HepG2 (cell line): ENCODE measurements around the gene HTRA2. TPM values are rescaled to one million over a fixed set of nuclear protein-coding genes. Genes with fewer than 3 reads are reported as not detected.

Experiments used
- ATAC-seq: fragments of 200-7000 bp; cut with Tn5 transposase; 3 replicates; pipeline ENCODE4 v1.9.1; 2020; ENCODE audit warnings: mild to moderate bottlenecking, moderate library complexity
- BruUV-seq: library from RNA; stranded (reverse); fragments of 400-500 nt; replicated peaks from 2 replicates; lab custom pipeline; 2021; lab: Mats Ljungman, UMichigan
- CTCF ChIA-PET: fragments of 300-600 bp; formaldehyde crosslinking; extraction: SDS; loops from one replicate; lab custom pipeline; 2021; ENCODE audit warnings: low total read pairs, inconsistent platforms, low intra/inter-chr PET ratio; lab: Yijun Ruan, JAX
- POLR2A ChIA-PET: fragments of 350-600 bp; sonication (Branson Sonifier 250); formaldehyde crosslinking; loops from one replicate; lab custom pipeline; 2020; ENCODE audit warnings: antibody characterized with exemption, inconsistent platforms; lab: Yijun Ruan, JAX
- DNase-seq: peaks from one replicate; pipeline ENCODE4 v3.0.0-alpha.2; 2015; ENCODE audit warnings: low spot score
- FAIRE-seq: peaks from 3 replicates; lab custom pipeline; 2011; peaks lifted over from hg19 to GRCh38; lab: Jason Lieb, UNC
- H2AFZ ChIP-seq: one replicate; pipeline ENCODE4 v1.6.1; 2011; ENCODE audit warnings: low read length, inconsistent platforms
- H3K27ac ChIP-seq: fragments of 300-600 bp; 3 replicates; pipeline ENCODE4 v1.8.0; 2011; ENCODE audit warnings: mixed run types, mild to moderate bottlenecking, mixed read lengths, low read length, inconsistent platforms; ENCODE audit not compliant: insufficient read depth; ENCODE audit errors: extremely low read length
- H3K27me3 ChIP-seq, 2 experiments: fragments of 200-600 bp in 1 of 2; 2 replicates in 1 of 2; 3 replicates in 1 of 2; pipeline versions ENCODE4 v1.6.0 to v1.8.0; 2011; ENCODE audit warnings: low read length in 2 of 2, mild to moderate bottlenecking in 2 of 2, moderate library complexity in 2 of 2, inconsistent platforms in 1 of 2; ENCODE audit not compliant: insufficient read depth in 2 of 2, control insufficient read depth in 1 of 2
- H3K36me3 ChIP-seq, 2 experiments: fragments of 200-600 bp in 1 of 2; replicated peaks in 1 of 2; 2 replicates in 1 of 2; 3 replicates in 1 of 2; pipeline versions ENCODE4 v1.5.1 to v1.8.0; 2011; ENCODE audit warnings: low read length in 2 of 2, inconsistent platforms in 1 of 2; ENCODE audit not compliant: insufficient read depth in 2 of 2, control insufficient read depth in 1 of 2
- H3K4me1 ChIP-seq: 2 replicates; pipeline ENCODE4 v1.5.1; 2012; ENCODE audit warnings: low read length, inconsistent platforms; ENCODE audit not compliant: insufficient read depth
- H3K4me2 ChIP-seq: 2 replicates; pipeline ENCODE4 v1.6.0; 2011; ENCODE audit warnings: low read depth, low read length, inconsistent platforms
- H3K4me3 ChIP-seq, 3 experiments: fragments of 200-600 bp in 1 of 3; sonication (generic), shearing (Covaris generic) in 1 of 3; replicated peaks in 1 of 3; 2 replicates each; pipeline ENCODE4 v1.5.1; 2011 to 2016; ENCODE audit warnings: low read length in 3 of 3, inconsistent platforms in 2 of 3, low read depth in 2 of 3, mild to moderate bottlenecking in 2 of 3, control low read depth in 1 of 3, mixed read lengths in 1 of 3; ENCODE audit not compliant: insufficient read depth in 1 of 3
- H3K79me2 ChIP-seq: one replicate; pipeline ENCODE4 v1.6.1; 2011; ENCODE audit warnings: low read length, inconsistent platforms; ENCODE audit not compliant: insufficient read depth
- H3K9ac ChIP-seq: 2 replicates; pipeline ENCODE4 v1.6.0; 2011; ENCODE audit warnings: mild to moderate bottlenecking, low read depth, low read length, inconsistent platforms; ENCODE audit not compliant: insufficient read depth
- H3K9me3 ChIP-seq: 2 replicates; pipeline ENCODE4 v1.5.1; 2012; ENCODE audit warnings: mild to moderate bottlenecking, low read length
- H4K20me1 ChIP-seq: 2 replicates; pipeline ENCODE4 v1.6.0; 2011; ENCODE audit warnings: inconsistent platforms, mild to moderate bottlenecking, low read length, moderate library complexity; ENCODE audit not compliant: insufficient read depth
- CREB3 ChIP-seq: sonication (generic); formaldehyde crosslinking; IDR thresholded peaks from 2 replicates; pipeline ENCODE4 v1.5.0; 2020; ENCODE audit warnings: missing genetic modification reagents
- GLI4 ChIP-seq: sonication (generic); formaldehyde crosslinking; IDR thresholded peaks from 2 replicates; pipeline ENCODE4 v1.5.1; 2020; ENCODE audit warnings: missing genetic modification reagents, mild to moderate bottlenecking, moderate library complexity, borderline replicate concordance
- HOXD1 ChIP-seq: sonication (generic); formaldehyde crosslinking; IDR thresholded peaks from 2 replicates; pipeline ENCODE4 v1.5.0; 2020; ENCODE audit warnings: missing genetic modification reagents
- KDM3A ChIP-seq: IDR thresholded peaks from 2 replicates; pipeline ENCODE4 v1.6.1; 2018; ENCODE audit warnings: low read depth, missing compliant biosample characterization
- MTERF4 ChIP-seq: sonication (generic); formaldehyde crosslinking; IDR thresholded peaks from 2 replicates; pipeline ENCODE4 v1.8.0; 2023; ENCODE audit warnings: mild to moderate bottlenecking, missing genetic modification reagents
- RFXANK ChIP-seq: IDR thresholded peaks from 2 replicates; pipeline ENCODE4 v1.6.1; 2016
- SP2 ChIP-seq: sonication (generic); formaldehyde crosslinking; IDR thresholded peaks from 2 replicates; pipeline ENCODE4 v1.5.1; 2020; ENCODE audit warnings: mild to moderate bottlenecking, missing genetic modification reagents
- ZBTB7B ChIP-seq: sonication (generic); formaldehyde crosslinking; IDR thresholded peaks from 2 replicates; pipeline ENCODE4 v1.4.0; 2020; ENCODE audit warnings: missing genetic modification reagents
- ZNF337 ChIP-seq: sonication (generic); formaldehyde crosslinking; IDR thresholded peaks from 2 replicates; pipeline ENCODE4 v1.5.1; 2020; ENCODE audit warnings: missing genetic modification reagents, low read depth, mild to moderate bottlenecking, borderline replicate concordance
- WGBS: methylation state at CpG from one replicate; pipeline ENCODE4 v1.1.6; 2017; ENCODE audit warnings: low lambda C conversion rate; 5-methylcytosine and 5-hydroxymethylcytosine counted together
- in situ Hi-C: cut with HindIII; loops from 2 replicates; pipeline ENCODE4 v1.10.0; 2017; ENCODE audit warnings: low pct_unique_long_range_greater_than_20kb; ENCODE audit not compliant: extremely low pct_ligation_motif_present
- intact Hi-C: fragments of 100-400 bp; cut with micrococcal nuclease; formaldehyde crosslinking; loops from one replicate; pipeline ENCODE4 v1.10.0; 2022; ENCODE audit not compliant: unreplicated experiment
- polyA plus RNA-seq, 8 experiments: library from polyadenylated mRNA; depleted of rRNA in 3 of 8; stranded (reverse) in 7 of 8; unstranded in 1 of 8; fragments of >200 nt; fragmentation: Illumina TruSeq in 4 of 8; extraction: Trizol in 4 of 8; gene quantifications; 2 replicates each; pipeline versions ENCODE4 v1.2.1 to v1.2.3, GENCODE V29; 2011 to 2016; ENCODE audit warnings: low read depth in 4 of 8, missing spikeins in 1 of 8, mixed read lengths in 1 of 8; ENCODE audit not compliant: insufficient read depth in 1 of 8
- total RNA-seq, 5 experiments: library from RNA; depleted of rRNA; stranded (reverse); fragments of >200 nt; fragmentation: Illumina TruSeq; extraction: Trizol; gene quantifications; 2 replicates each; pipeline ENCODE4 v1.2.3, GENCODE V29; 2016; ENCODE audit warnings: low read depth in 1 of 5

The HTRA2 gene
- total and polyA plus RNA-seq, 2 of the 13 experiments (the other 11 are each of a cell fraction or from before 2014, with no cell fraction given) = 47.7 to 50.3 TPM

GRCh38 chr2:74550231-74550630 lies 20.5 kb downstream of the HTRA2 start:
- no TSS peak for BruUV-seq
- ChIA-PET CTCF (no interaction called here), POLR2A (interaction anchor here (1.1 kb wide), 1 partner anchor 24 kb away, joined by 3 read pairs; no protein-coding TSS in a partner anchor)
- ATAC-seq = no peak
- intact Hi-C loops (no loop called here), in situ Hi-C loops (no loop called here)
- no peaks in the 10 kb centered on the region for H3K9me3 ChIP-seq
- FAIRE-seq = no peak
- no peaks in the 10 kb centered on the region for H3K36me3 ChIP-seq
- H3K4me3 ChIP-seq = no peak overlapping the region
- no peak overlapping the region for H3K27ac ChIP-seq
- H3K27me3 ChIP-seq = peaks cover 0 to 30% of the 10 kb centered on the region in 2 experiments; a peak in 2 of 5 replicates
- TF ChIP-seq GLI4 (CRISPR knock-in tag) (no peak), SP2 (CRISPR knock-in tag) (no peak), CREB3 (CRISPR knock-in tag) (no peak), ZBTB7B (CRISPR knock-in tag) (no peak), KDM3A (CRISPR knock-in tag) (no peak), MTERF4 (CRISPR knock-in tag) (no peak)
- no peaks in the 10 kb centered on the region for H3K79me2 ChIP-seq
- no peak overlapping the region for H3K9ac ChIP-seq
- DNase-seq = no peak
- H3K4me1 ChIP-seq = peaks cover 59% of the 10 kb centered on the region
- no peaks in the 10 kb centered on the region for H4K20me1 ChIP-seq
- H2AFZ ChIP-seq = no peak overlapping the region
- H3K4me2 ChIP-seq = no peak overlapping the region
- 76% methylated on average over 7 of the region's 7 CpGs for WGBS

GRCh38 chr2:74551530-74551929 lies 21.8 kb downstream of the HTRA2 start:
- in situ Hi-C loops = no loop called here
- Histone ChIP-seq H3K79me2 (no peaks in the 10 kb centered on the region), H2AFZ (no peak overlapping the region), H3K4me3 (no peak overlapping the region), H3K27ac (no peak overlapping the region), H3K4me2 (no peak overlapping the region), H3K9ac (no peak overlapping the region), H4K20me1 (no peaks in the 10 kb centered on the region), H3K36me3 (no peaks in the 10 kb centered on the region), H3K9me3 (no peaks in the 10 kb centered on the region), H3K27me3 (peaks cover 2 to 21% of the 10 kb centered on the region in 2 experiments; a peak in 2 of 5 replicates), H3K4me1 (peaks cover 68% of the 10 kb centered on the region)
- no peak for FAIRE-seq
- intact Hi-C loops = no loop called here
- ChIA-PET CTCF (no interaction called here), POLR2A (no interaction called here)
- BruUV-seq = no TSS peak
- TF ChIP-seq RFXANK (CRISPR knock-in tag) (no peak), ZNF337 (CRISPR knock-in tag) (no peak), HOXD1 (no peak)
- DNase-seq = no peak
- ATAC-seq = no peak
